WTC11 (cell line): ENCODE results near the gene IL1RAPL1. TPM values are rescaled to one million over a fixed set of nuclear protein-coding genes. Genes with fewer than 3 reads are reported as not detected.

Experiments
- ATAC-seq: fragments of 200-7000 bp; cut with Tn5 transposase; 2 replicates; pipeline ENCODE4 v1.10.0; 2021; ENCODE audit warnings: mild to moderate bottlenecking, moderate library complexity
- CTCF ChIA-PET: fragments of 300-600 bp; sonication (Branson Sonifier 250); formaldehyde crosslinking; loops from one replicate; lab custom pipeline; 2021; ENCODE audit warnings: antibody characterized with exemption; lab: Charles Lee
- POLR2A ChIA-PET: fragments of 350-600 bp; sonication (Branson Sonifier 250); formaldehyde crosslinking; loops from one replicate; lab custom pipeline; 2021; ENCODE audit warnings: antibody characterized with exemption; lab: Charles Lee
- DNase-seq: peaks from one replicate; pipeline ENCODE4 v3.0.0; 2021; ENCODE audit warnings: low spot score
- H3K27ac Mint-ChIP-seq: 2 replicates; pipeline ENCODE4 v1.8.0; 2021; ENCODE audit warnings: mixed read lengths
- H3K27me3 Mint-ChIP-seq: 2 replicates; pipeline ENCODE4 v1.8.0; 2021; ENCODE audit warnings: low read depth, mild to moderate bottlenecking, moderate library complexity, mixed read lengths
- H3K36me3 Mint-ChIP-seq: 2 replicates; pipeline ENCODE4 v1.8.0; 2021; ENCODE audit warnings: mixed read lengths
- H3K4me1 Mint-ChIP-seq: 2 replicates; pipeline ENCODE4 v1.8.0; 2022; ENCODE audit warnings: mixed read lengths
- H3K4me3 Mint-ChIP-seq: 2 replicates; pipeline ENCODE4 v1.8.0; 2021; ENCODE audit warnings: mild to moderate bottlenecking, moderate library complexity, mixed read lengths
- H3K9me3 Mint-ChIP-seq: 2 replicates; pipeline ENCODE4 v1.8.0; 2021; ENCODE audit warnings: mixed read lengths
- ATF6 ChIP-seq: sonication (generic); formaldehyde crosslinking; IDR thresholded peaks from 2 replicates; pipeline ENCODE4 v1.8.1; 2023; ENCODE audit warnings: mild to moderate bottlenecking, missing genetic modification reagents
- E2F4 ChIP-seq: sonication (generic); formaldehyde crosslinking; IDR thresholded peaks from 2 replicates; pipeline ENCODE4 v1.8.1; 2022; ENCODE audit warnings: low read depth, mild to moderate bottlenecking, moderate library complexity, missing genetic modification reagents, borderline replicate concordance
- KAT7 ChIP-seq: sonication (generic); formaldehyde crosslinking; IDR thresholded peaks from 2 replicates; pipeline ENCODE4 v1.8.1; 2023; ENCODE audit warnings: missing genetic modification reagents, mild to moderate bottlenecking, borderline replicate concordance
- MLX ChIP-seq: sonication (generic); formaldehyde crosslinking; IDR thresholded peaks from 2 replicates; pipeline ENCODE4 v1.8.1; 2023; ENCODE audit warnings: mild to moderate bottlenecking, missing genetic modification reagents, moderate library complexity
- PREB ChIP-seq: sonication (generic); formaldehyde crosslinking; IDR thresholded peaks from 2 replicates; pipeline ENCODE4 v1.8.1; 2022; ENCODE audit warnings: mild to moderate bottlenecking, missing genetic modification reagents, moderate library complexity, borderline replicate concordance
- ZBTB21 ChIP-seq: sonication (generic); formaldehyde crosslinking; IDR thresholded peaks from 2 replicates; pipeline ENCODE4 v1.8.1; 2023; ENCODE audit warnings: mild to moderate bottlenecking, missing genetic modification reagents, borderline replicate concordance
- ZNF121 ChIP-seq: sonication (generic); formaldehyde crosslinking; IDR thresholded peaks from 2 replicates; pipeline ENCODE4 v1.8.0; 2023; ENCODE audit warnings: missing genetic modification reagents
- ZNF219 ChIP-seq: sonication (generic); formaldehyde crosslinking; IDR thresholded peaks from 2 replicates; pipeline ENCODE4 v1.8.0; 2023; ENCODE audit warnings: missing genetic modification reagents, mild to moderate bottlenecking, borderline replicate concordance
- ZNF396 ChIP-seq: fragments of 250-450 bp; sonication (Bioruptor Pico); IDR thresholded peaks from 2 replicates; pipeline ENCODE4 v1.8.0; 2021; ENCODE audit warnings: mild to moderate bottlenecking, moderate library complexity, borderline replicate concordance
- ZNF423 ChIP-seq: fragments of 250-450 bp; sonication (Bioruptor Pico); IDR thresholded peaks from 2 replicates; pipeline ENCODE4 v2.1.2; 2022; ENCODE audit warnings: mild to moderate bottlenecking, moderate library complexity
- total RNA-seq: library from RNA; stranded (reverse); gene quantifications from 3 replicates; pipeline ENCODE4 v1.2.3, GENCODE V29; 2021
- TF ChIP-seq, protein P1 (sequence below): sonication (generic); formaldehyde crosslinking; IDR thresholded peaks from 2 replicates; pipeline ENCODE4 v1.8.1; 2022; ENCODE audit warnings: missing genetic modification reagents, borderline replicate concordance
- TF ChIP-seq, protein P2 (sequence below): sonication (generic); formaldehyde crosslinking; IDR thresholded peaks from 2 replicates; pipeline ENCODE4 v1.8.0; 2022; ENCODE audit warnings: mild to moderate bottlenecking, missing genetic modification reagents
- TF ChIP-seq, protein P3 (sequence below): sonication (generic); formaldehyde crosslinking; IDR thresholded peaks from 2 replicates; pipeline ENCODE4 v1.8.0; 2023; ENCODE audit warnings: mild to moderate bottlenecking, missing genetic modification reagents

IL1RAPL1 gene
- total RNA-seq, 1 experiment from 2014 or later, result 0.13 TPM

DNA sequence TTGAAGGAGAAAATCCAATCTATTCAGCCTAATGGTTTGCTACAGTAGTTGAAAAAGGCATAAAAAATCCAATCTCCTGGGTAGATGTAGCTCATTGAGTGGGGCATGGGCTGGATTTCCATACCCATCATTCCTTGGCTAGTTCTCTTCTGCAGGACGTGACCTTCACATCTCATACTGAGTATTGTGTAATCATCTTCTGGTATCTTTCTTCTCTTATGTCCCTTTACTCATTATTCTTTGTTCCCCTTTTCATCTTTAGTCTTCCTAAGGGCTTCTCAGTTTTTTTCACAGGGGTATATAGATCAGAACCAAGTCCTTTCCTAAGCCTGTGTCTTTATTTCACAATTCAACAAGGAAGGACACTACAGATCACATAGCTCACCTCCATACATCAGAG is 900.5 kb downstream of the IL1RAPL1 start (continued):
- TF ChIP-seq, protein P1, sequence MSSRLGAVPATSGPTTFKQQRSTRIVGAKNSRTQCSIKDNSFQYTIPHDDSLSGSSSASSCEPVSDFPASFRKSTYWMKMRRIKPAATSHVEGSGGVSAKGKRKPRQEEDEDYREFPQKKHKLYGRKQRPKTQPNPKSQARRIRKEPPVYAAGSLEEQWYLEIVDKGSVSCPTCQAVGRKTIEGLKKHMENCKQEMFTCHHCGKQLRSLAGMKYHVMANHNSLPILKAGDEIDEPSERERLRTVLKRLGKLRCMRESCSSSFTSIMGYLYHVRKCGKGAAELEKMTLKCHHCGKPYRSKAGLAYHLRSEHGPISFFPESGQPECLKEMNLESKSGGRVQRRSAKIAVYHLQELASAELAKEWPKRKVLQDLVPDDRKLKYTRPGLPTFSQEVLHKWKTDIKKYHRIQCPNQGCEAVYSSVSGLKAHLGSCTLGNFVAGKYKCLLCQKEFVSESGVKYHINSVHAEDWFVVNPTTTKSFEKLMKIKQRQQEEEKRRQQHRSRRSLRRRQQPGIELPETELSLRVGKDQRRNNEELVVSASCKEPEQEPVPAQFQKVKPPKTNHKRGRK, result no peak
- TF ChIP-seq E2F4 (CRISPR knock-in tag) (no peak), MLX (CRISPR knock-in tag) (no peak), ZNF121 (no peak), ZNF219 (CRISPR knock-in tag) (no peak), ZNF423 (CRISPR knock-in tag) (no peak)
- TF ChIP-seq, protein P2, sequence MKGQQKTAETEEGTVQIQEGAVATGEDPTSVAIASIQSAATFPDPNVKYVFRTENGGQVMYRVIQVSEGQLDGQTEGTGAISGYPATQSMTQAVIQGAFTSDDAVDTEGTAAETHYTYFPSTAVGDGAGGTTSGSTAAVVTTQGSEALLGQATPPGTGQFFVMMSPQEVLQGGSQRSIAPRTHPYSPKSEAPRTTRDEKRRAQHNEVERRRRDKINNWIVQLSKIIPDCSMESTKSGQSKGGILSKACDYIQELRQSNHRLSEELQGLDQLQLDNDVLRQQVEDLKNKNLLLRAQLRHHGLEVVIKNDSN (CRISPR knock-in tag), result no peak
- TF ChIP-seq, protein P3, sequence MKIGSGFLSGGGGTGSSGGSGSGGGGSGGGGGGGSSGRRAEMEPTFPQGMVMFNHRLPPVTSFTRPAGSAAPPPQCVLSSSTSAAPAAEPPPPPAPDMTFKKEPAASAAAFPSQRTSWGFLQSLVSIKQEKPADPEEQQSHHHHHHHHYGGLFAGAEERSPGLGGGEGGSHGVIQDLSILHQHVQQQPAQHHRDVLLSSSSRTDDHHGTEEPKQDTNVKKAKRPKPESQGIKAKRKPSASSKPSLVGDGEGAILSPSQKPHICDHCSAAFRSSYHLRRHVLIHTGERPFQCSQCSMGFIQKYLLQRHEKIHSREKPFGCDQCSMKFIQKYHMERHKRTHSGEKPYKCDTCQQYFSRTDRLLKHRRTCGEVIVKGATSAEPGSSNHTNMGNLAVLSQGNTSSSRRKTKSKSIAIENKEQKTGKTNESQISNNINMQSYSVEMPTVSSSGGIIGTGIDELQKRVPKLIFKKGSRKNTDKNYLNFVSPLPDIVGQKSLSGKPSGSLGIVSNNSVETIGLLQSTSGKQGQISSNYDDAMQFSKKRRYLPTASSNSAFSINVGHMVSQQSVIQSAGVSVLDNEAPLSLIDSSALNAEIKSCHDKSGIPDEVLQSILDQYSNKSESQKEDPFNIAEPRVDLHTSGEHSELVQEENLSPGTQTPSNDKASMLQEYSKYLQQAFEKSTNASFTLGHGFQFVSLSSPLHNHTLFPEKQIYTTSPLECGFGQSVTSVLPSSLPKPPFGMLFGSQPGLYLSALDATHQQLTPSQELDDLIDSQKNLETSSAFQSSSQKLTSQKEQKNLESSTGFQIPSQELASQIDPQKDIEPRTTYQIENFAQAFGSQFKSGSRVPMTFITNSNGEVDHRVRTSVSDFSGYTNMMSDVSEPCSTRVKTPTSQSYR (CRISPR knock-in tag), result no peak

DNA sequence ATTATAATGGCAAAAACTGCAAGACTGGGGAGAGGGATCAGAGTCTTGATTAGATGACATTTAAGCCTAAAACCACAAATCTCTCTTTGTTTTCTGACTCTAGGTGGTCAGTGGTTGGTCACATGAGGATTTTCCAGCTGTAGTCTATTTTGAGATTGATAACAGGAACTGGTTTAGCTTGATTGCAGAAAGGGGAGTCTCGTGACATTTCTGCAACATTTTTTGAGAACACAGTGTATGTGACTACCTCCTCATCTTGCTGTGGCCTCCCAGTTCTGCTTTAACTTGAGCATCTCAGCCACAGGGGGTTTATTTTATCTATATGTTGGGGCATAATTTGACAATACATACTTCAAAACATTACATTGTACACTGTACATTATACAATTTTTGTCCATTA is 901.7 kb downstream of the IL1RAPL1 start:
- POLR2A ChIA-PET, result no interaction called here
- no peak overlapping the region for H3K27ac Mint-ChIP-seq
- DNase-seq, result no peak
- no peak for ATAC-seq
- no peak overlapping the region for H3K4me3 Mint-ChIP-seq
- no peak for TF ChIP-seq ATF6 (CRISPR knock-in tag)
- TF ChIP-seq ZNF396, result no peak
- TF ChIP-seq KAT7, result no peak
- no peak for TF ChIP-seq ZBTB21 (CRISPR knock-in tag)
- no peak for TF ChIP-seq ZNF219 (CRISPR knock-in tag)
- TF ChIP-seq PREB (CRISPR knock-in tag), result no peak
- no peak for TF ChIP-seq MLX (CRISPR knock-in tag)
- H3K9me3 Mint-ChIP-seq, result no peaks in the 10 kb centered on the region
- CTCF ChIA-PET, result no interaction called here
- no peaks in the 10 kb centered on the region for H3K27me3 Mint-ChIP-seq
- H3K36me3 Mint-ChIP-seq, result no peaks in the 10 kb centered on the region
- no peaks in the 10 kb centered on the region for H3K4me1 Mint-ChIP-seq
